H9 (cell line): Measurements from ENCODE around the gene NALCN. TPM values are rescaled to one million over a fixed set of nuclear protein-coding genes. Genes with fewer than 3 reads are reported as not detected.

Experiments
- DNase-seq: peaks from one replicate; pipeline ENCODE4 v3.0.0-alpha.2; 2017
- H2AFZ ChIP-seq: one replicate; pipeline ENCODE4 v1.6.1; 2013; ENCODE audit warnings: mild to moderate bottlenecking, low read length, control low read depth, moderate library complexity
- H2AK5ac ChIP-seq: 2 replicates; pipeline ENCODE4 v1.6.1; 2013; ENCODE audit warnings: low read length, control low read depth, mixed read lengths; ENCODE audit not compliant: insufficient read length
- H2BK120ac ChIP-seq: one replicate; pipeline ENCODE4 v1.6.1; 2013; ENCODE audit warnings: low read depth, mild to moderate bottlenecking, low read length, control low read depth, inconsistent platforms; ENCODE audit not compliant: poor library complexity, severe bottlenecking
- H2BK12ac ChIP-seq: 2 replicates; pipeline ENCODE4 v1.6.1; 2013; ENCODE audit warnings: low read length, control low read depth, mixed read lengths, low read depth; ENCODE audit not compliant: insufficient read length
- H2BK15ac ChIP-seq: 2 replicates; pipeline ENCODE4 v1.6.1; 2013; ENCODE audit warnings: low read depth, low read length, control low read depth
- H2BK20ac ChIP-seq: one replicate; pipeline ENCODE4 v1.6.1; 2013; ENCODE audit warnings: low read depth, mild to moderate bottlenecking, low read length, control low read depth, inconsistent platforms; ENCODE audit not compliant: poor library complexity, severe bottlenecking
- H2BK5ac ChIP-seq: 2 replicates; pipeline ENCODE4 v1.6.1; 2013; ENCODE audit warnings: low read length, control low read depth, mixed read lengths; ENCODE audit not compliant: insufficient read length
- H3K14ac ChIP-seq: 2 replicates; pipeline ENCODE4 v1.6.1; 2013; ENCODE audit warnings: low read length, control low read depth; ENCODE audit not compliant: insufficient read depth
- H3K18ac ChIP-seq: 2 replicates; pipeline ENCODE4 v1.6.1; 2013; ENCODE audit warnings: low read depth, mild to moderate bottlenecking, mixed read lengths, low read length, control low read depth; ENCODE audit not compliant: insufficient read length
- H3K23ac ChIP-seq: 2 replicates; pipeline ENCODE4 v1.6.1; 2013; ENCODE audit warnings: low read length, control low read depth, mixed read lengths, low read depth; ENCODE audit not compliant: insufficient read length
- H3K23me2 ChIP-seq: 2 replicates; pipeline ENCODE4 v1.6.1; 2013; ENCODE audit warnings: low read depth, mild to moderate bottlenecking, mixed read lengths, low read length, control low read depth; ENCODE audit not compliant: insufficient read length, poor library complexity, severe bottlenecking
- H3K27ac ChIP-seq: 2 replicates; pipeline ENCODE4 v1.5.1; 2013; ENCODE audit warnings: low read length, control low read depth, mixed read lengths, low read depth; ENCODE audit not compliant: insufficient read length
- H3K27me3 ChIP-seq: 2 replicates; pipeline ENCODE4 v1.6.1; 2013; ENCODE audit warnings: low read length, control low read depth, inconsistent platforms; ENCODE audit not compliant: insufficient read depth
- H3K4ac ChIP-seq: 2 replicates; pipeline ENCODE4 v1.6.1; 2013; ENCODE audit warnings: low read depth, mild to moderate bottlenecking, control low read depth, inconsistent platforms, low read length, moderate library complexity
- H3K4me1 ChIP-seq: 2 replicates; pipeline ENCODE4 v1.6.1; 2013; ENCODE audit warnings: low read length, control low read depth, inconsistent platforms; ENCODE audit not compliant: insufficient read depth
- H3K4me2 ChIP-seq: 2 replicates; pipeline ENCODE4 v1.6.1; 2013; ENCODE audit warnings: low read length, control low read depth, mixed read lengths; ENCODE audit not compliant: insufficient read length, insufficient read depth
- H3K56ac ChIP-seq: 2 replicates; pipeline ENCODE4 v1.6.1; 2013; ENCODE audit warnings: low read depth, mild to moderate bottlenecking, mixed read lengths, low read length, control low read depth; ENCODE audit not compliant: insufficient read length
- H3K79me1 ChIP-seq: 2 replicates; pipeline ENCODE4 v1.6.1; 2013; ENCODE audit warnings: low read depth, mild to moderate bottlenecking, moderate library complexity, low read length, control low read depth, inconsistent platforms; ENCODE audit not compliant: insufficient read depth, poor library complexity, severe bottlenecking
- H3K79me2 ChIP-seq: 2 replicates; pipeline ENCODE4 v1.6.1; 2013; ENCODE audit warnings: low read length, control low read depth, inconsistent platforms; ENCODE audit not compliant: insufficient read depth
- H3K9ac ChIP-seq: 2 replicates; pipeline ENCODE4 v1.6.1; 2013; ENCODE audit warnings: low read length, control low read depth, mixed read lengths; ENCODE audit not compliant: insufficient read length; ENCODE audit errors: extremely low read depth
- H3K9me3 ChIP-seq: one replicate; pipeline ENCODE4 v1.6.1; 2013; ENCODE audit warnings: low read depth, low read length, inconsistent platforms; ENCODE audit not compliant: control insufficient read depth
- H3T11ph ChIP-seq: one replicate; pipeline ENCODE4 v1.6.1; 2013; ENCODE audit warnings: mild to moderate bottlenecking, low read length, control low read depth, inconsistent platforms
- H4K20me1 ChIP-seq: one replicate; pipeline ENCODE4 v1.6.1; 2013; ENCODE audit not compliant: control insufficient read depth, insufficient read length, insufficient read depth
- H4K5ac ChIP-seq: 2 replicates; pipeline ENCODE4 v1.6.1; 2013; ENCODE audit warnings: low read depth, mild to moderate bottlenecking, mixed read lengths, low read length, control low read depth; ENCODE audit not compliant: insufficient read length
- H4K8ac ChIP-seq: replicated peaks from 2 replicates; pipeline ENCODE4 v1.6.1; 2013; ENCODE audit warnings: low read length, control low read depth, mixed read lengths, low read depth; ENCODE audit not compliant: insufficient read length
- H4K91ac ChIP-seq: 2 replicates; pipeline ENCODE4 v1.6.1; 2013; ENCODE audit warnings: low read depth, mild to moderate bottlenecking, moderate library complexity, mixed read lengths, low read length, control low read depth; ENCODE audit not compliant: insufficient read length
- H3K27ac Mint-ChIP-seq, 3 experiments: 2 replicates in 2 of 3; 3 replicates in 1 of 3; pipeline ENCODE4 v1.8.0; 2020 to 2021; ENCODE audit warnings: mixed read lengths in 3 of 3, mild to moderate bottlenecking in 1 of 3, moderate library complexity in 1 of 3
- H3K27me3 Mint-ChIP-seq: 2 replicates; pipeline ENCODE4 v1.8.0; 2021; ENCODE audit warnings: low read depth, mild to moderate bottlenecking, moderate library complexity, mixed read lengths
- H3K36me3 Mint-ChIP-seq, 3 experiments: 2 replicates in 2 of 3; 3 replicates in 1 of 3; pipeline ENCODE4 v1.8.0; 2020 to 2021; ENCODE audit warnings: low read depth in 3 of 3, mixed read lengths in 3 of 3; ENCODE audit not compliant: insufficient read depth in 1 of 3
- H3K4me1 Mint-ChIP-seq, 2 experiments: 2 replicates each; pipeline ENCODE4 v1.8.0; 2020; ENCODE audit warnings: mixed read lengths in 2 of 2
- H3K4me3 Mint-ChIP-seq, 2 experiments: 2 replicates in 1 of 2; 3 replicates in 1 of 2; pipeline ENCODE4 v1.8.0; 2020 to 2021; ENCODE audit warnings: mild to moderate bottlenecking in 2 of 2, mixed read lengths in 2 of 2, moderate library complexity in 1 of 2
- H3K9me3 Mint-ChIP-seq, 2 experiments: 2 replicates in 1 of 2; 3 replicates in 1 of 2; pipeline ENCODE4 v1.8.0; 2020; ENCODE audit warnings: mild to moderate bottlenecking in 2 of 2, mixed read lengths in 2 of 2, moderate library complexity in 1 of 2
- CTCF ChIP-seq: fragments of 200-600 bp; sonication (generic); conservative IDR thresholded peaks from 3 replicates; pipeline ENCODE4 v1.8.0; 2021; ENCODE audit warnings: antibody characterized with exemption, mild to moderate bottlenecking
- WGBS: extraction: QIAGEN DNeasy Blood & Tissue Kit; methylation state at CpG from one replicate; pipeline ENCODE4 v1.1.7; 2013; ENCODE audit warnings: missing lambda C conversion rate, low lambda C conversion rate, mixed read lengths; ENCODE audit not compliant: insufficient read length; ENCODE audit errors: extremely low coverage; 5-methylcytosine and 5-hydroxymethylcytosine counted together
- total RNA-seq: library from RNA; stranded (reverse); gene quantifications from 2 replicates; pipeline ENCODE4 v1.2.1, GENCODE V29; 2021

Gene NALCN
- total RNA-seq, 1 experiment from 2014 or later = 0.09 TPM

DNA sequence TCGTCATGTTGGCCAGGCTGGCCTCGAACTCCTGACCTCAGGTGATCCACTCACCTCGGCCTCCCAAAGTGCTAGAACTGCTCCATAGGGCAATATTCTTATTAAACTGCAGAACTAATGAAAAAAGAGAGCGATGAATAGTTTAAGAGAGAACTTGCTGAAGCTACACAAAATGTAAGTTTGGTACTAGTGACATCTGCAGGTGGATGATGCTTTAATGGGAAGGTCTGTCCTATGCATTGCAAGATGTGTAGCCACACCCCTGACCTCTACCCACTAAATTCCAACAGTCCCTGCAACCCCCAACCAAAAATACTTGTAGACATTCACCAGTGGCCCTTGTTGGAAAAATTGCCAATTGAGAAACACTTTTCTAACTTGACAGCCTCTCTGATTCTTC lies 117.8 kb downstream of the NALCN start:
- Mint-ChIP-seq H3K4me1 (no peaks in the 10 kb centered on the region), H3K9me3 (no peaks in the 10 kb centered on the region; a peak in 1 of 5 replicates), H3K36me3 (no peaks in the 10 kb centered on the region), H3K27me3 (no peaks in the 10 kb centered on the region), H3K4me3 (no peak overlapping the region), H3K27ac (no peak overlapping the region)
- Histone ChIP-seq H3K79me2 (no peaks in the 10 kb centered on the region), H3K4ac (no peak overlapping the region), H3K9ac (no peak overlapping the region), H4K5ac (no peak overlapping the region), H2BK20ac (no peak overlapping the region), H3K4me2 (no peak overlapping the region), H3K79me1 (no peaks in the 10 kb centered on the region), H2BK12ac (no peak overlapping the region), H2BK15ac (no peak overlapping the region), H2BK5ac (no peak overlapping the region), H3K23ac (no peak overlapping the region), H4K20me1 (no peaks in the 10 kb centered on the region), H3K27ac (no peak overlapping the region), H3K9me3 (no peaks in the 10 kb centered on the region), H4K91ac (no peak overlapping the region), H3K27me3 (no peaks in the 10 kb centered on the region), H4K8ac (no peak overlapping the region), H3K23me2 (no peaks in the 10 kb centered on the region), H3K56ac (no peak overlapping the region), H3K18ac (no peak overlapping the region), H3K14ac (no peak overlapping the region), H3K4me1 (no peaks in the 10 kb centered on the region), H2AK5ac (no peak overlapping the region), H3T11ph (no peak overlapping the region), H2BK120ac (no peak overlapping the region), H2AFZ (no peak overlapping the region)
- WGBS = no CpG with 5 or more reads among the region's 4 CpGs
- no peak for DNase-seq
- TF ChIP-seq CTCF = no peak
